AG04450 (cell line): ENCODE data around the gene ELP6. TPM values are rescaled to one million over a fixed set of nuclear protein-coding genes. Genes with fewer than 3 reads are reported as not detected.

Source experiments
- CTCF ChIA-PET: fragments of 300-600, 350-600 bp; formaldehyde crosslinking; extraction: SDS; loops from one replicate; lab custom pipeline; 2022; ENCODE audit warnings: antibody characterized with exemption, inconsistent platforms; lab: Charles Lee
- POLR2A ChIA-PET: fragments of 350-600 bp; formaldehyde crosslinking; extraction: SDS; loops from one replicate; lab custom pipeline; 2021; ENCODE audit warnings: antibody characterized with exemption, inconsistent platforms; lab: Yijun Ruan, JAX
- DNase-seq: peaks from one replicate; pipeline ENCODE4 v3.0.0-alpha.2; 2011; ENCODE audit warnings: low read depth, low spot score
- H3K27ac ChIP-seq: one replicate; pipeline ENCODE4 v1.5.1; 2012; ENCODE audit warnings: low read depth, low read length, control low read depth
- H3K27me3 ChIP-seq: one replicate; pipeline ENCODE4 v1.6.0; 2012; ENCODE audit warnings: low read length; ENCODE audit not compliant: control insufficient read depth, insufficient read depth
- H3K4me3 ChIP-seq: 2 replicates; pipeline ENCODE4 v1.5.1; 2011; ENCODE audit warnings: mild to moderate bottlenecking, low read depth, low read length, control low read depth
- H3K9me3 ChIP-seq: 2 replicates; pipeline ENCODE4 v1.5.1; 2012; ENCODE audit warnings: low read length; ENCODE audit not compliant: control insufficient read depth, insufficient read depth
- CTCF ChIP-seq: IDR thresholded peaks from 2 replicates; pipeline ENCODE4 v1.5.1; 2011; ENCODE audit warnings: low read depth, low read length, control low read depth, inconsistent platforms
- polyA plus RNA-seq: library from polyadenylated mRNA; depleted of rRNA; stranded (reverse); fragments of >200 nt; gene quantifications from 2 replicates; pipeline ENCODE4 v1.2.3, GENCODE V29; 2011

The ELP6 gene
- polyA plus RNA-seq, 1 experiment: 40.0 TPM

- Histone ChIP-seq H3K27ac (no peak overlapping the region), H3K9me3 (no peaks in the 10 kb centered on the region), H3K27me3 (peaks cover 8% of the 10 kb centered on the region), H3K4me3 (no peak overlapping the region)
- ChIA-PET CTCF (interaction anchor here (0.8 kb wide), 2 partner anchors 8 to 21 kb away, joined by 3 read pairs; no protein-coding TSS in a partner anchor), POLR2A (no interaction called here)
- no peak for TF ChIP-seq CTCF
- no peak for DNase-seq
Measured at GRCh38 chr3:47542471-47543173, 29.1 kb upstream of the ELP6 start.

- H3K4me3 ChIP-seq: no peak overlapping the region
- H3K27ac ChIP-seq: no peak overlapping the region
- no peaks in the 10 kb centered on the region for H3K9me3 ChIP-seq
- TF ChIP-seq CTCF: no peak
- peaks cover 8% of the 10 kb centered on the region for H3K27me3 ChIP-seq
- DNase-seq: no peak
- CTCF ChIA-PET: no interaction called here
- POLR2A ChIA-PET: no interaction called here
Measured at GRCh38 chr3:47541583-47542108, 28.1 kb upstream of the ELP6 start.

GRCh38 chr3:47540281-47540680, 26.8 kb upstream of the ELP6 start:
- CTCF ChIA-PET: interaction anchor here (2.0 kb wide), 1 partner anchor 18 kb away, joined by 5 read pairs; no protein-coding TSS in a partner anchor

GRCh38 chr3:47536967-47537366, 23.5 kb upstream of the ELP6 start:
- Histone ChIP-seq H3K4me3 (no peak overlapping the region), H3K27ac (no peak overlapping the region), H3K9me3 (no peaks in the 10 kb centered on the region; the same call in 1 of the 2 replicates), H3K27me3 (peaks cover 13% of the 10 kb centered on the region)
- ChIA-PET CTCF (no interaction called here), POLR2A (no interaction called here)
- no peak for TF ChIP-seq CTCF
- no peak for DNase-seq

More at GRCh38 chr3:47540281-47540680, 26.8 kb upstream of the ELP6 start:
- peaks cover 8% of the 10 kb centered on the region for H3K27me3 ChIP-seq
- no peak for DNase-seq
- H3K27ac ChIP-seq: no peak overlapping the region
- H3K9me3 ChIP-seq: no peaks in the 10 kb centered on the region; the same call in 1 of the 2 replicates
- no peak overlapping the region for H3K4me3 ChIP-seq
- POLR2A ChIA-PET: no interaction called here
- TF ChIP-seq CTCF: no peak
